Keratinocyte (primary cell): ENCODE measurements around the gene NFIC. TPM values are rescaled to one million over a fixed set of nuclear protein-coding genes. Genes with fewer than 3 reads are reported as not detected.
A peak's percentile ranks its signal among the peaks of the same experiment; 100 is the strongest.

Source experiments
- DNase-seq: peaks from one replicate; pipeline ENCODE4 v3.0.0-alpha.2; 2011; ENCODE audit warnings: low read depth, missing footprints, low spot score
- FAIRE-seq: peaks from 2 replicates; lab custom pipeline; 2011; peaks lifted over from hg19 to GRCh38; lab: Jason Lieb, UNC
- H2AFZ ChIP-seq: 2 replicates; pipeline ENCODE4 v1.6.0; 2012; ENCODE audit warnings: low read length, control low read depth, inconsistent platforms; ENCODE audit not compliant: control insufficient read depth
- H3K27ac ChIP-seq: 2 replicates; pipeline ENCODE4 v1.5.1; 2011; ENCODE audit warnings: low read length; ENCODE audit not compliant: control insufficient read depth, insufficient read depth
- H3K27me3 ChIP-seq: 3 replicates; pipeline ENCODE4 v1.6.0; 2011; ENCODE audit warnings: low read length; ENCODE audit not compliant: control insufficient read depth, insufficient read depth; ENCODE audit errors: extremely low read depth
- H3K36me3 ChIP-seq, 2 experiments: 2 replicates in 1 of 2; 3 replicates in 1 of 2; pipeline ENCODE4 v1.5.1; 2011; ENCODE audit warnings: low read length in 2 of 2, mild to moderate bottlenecking in 1 of 2; ENCODE audit not compliant: control insufficient read depth in 2 of 2, insufficient read depth in 2 of 2; ENCODE audit errors: extremely low read depth in 1 of 2
- H3K4me1 ChIP-seq: 3 replicates; pipeline ENCODE4 v1.5.1; 2011; ENCODE audit warnings: low read length; ENCODE audit not compliant: control insufficient read depth, insufficient read depth; ENCODE audit errors: extremely low read depth
- H3K4me2 ChIP-seq: 3 replicates; pipeline ENCODE4 v1.6.0; 2011; ENCODE audit warnings: low read depth, low read length; ENCODE audit not compliant: control insufficient read depth, insufficient read depth; ENCODE audit errors: extremely low read depth
- H3K4me3 ChIP-seq, 3 experiments: fragments of 200-600 bp in 1 of 3; sonication (generic) in 1 of 3; 2 replicates in 2 of 3; 3 replicates in 1 of 3; pipeline ENCODE4 v1.5.1; 2011 to 2016; ENCODE audit warnings: low read length in 3 of 3, mild to moderate bottlenecking in 3 of 3, control low read depth in 2 of 3, inconsistent platforms in 1 of 3, low read depth in 1 of 3, mixed read lengths in 1 of 3, mixed run types in 1 of 3, moderate library complexity in 1 of 3; ENCODE audit not compliant: control insufficient read depth in 2 of 3, insufficient read depth in 2 of 3; ENCODE audit errors: extremely low read depth in 1 of 3
- H3K79me2 ChIP-seq: 2 replicates; pipeline ENCODE4 v1.6.0; 2012; ENCODE audit warnings: low read length; ENCODE audit not compliant: control insufficient read depth, insufficient read depth
- H3K9ac ChIP-seq: 3 replicates; pipeline ENCODE4 v1.6.0; 2011; ENCODE audit warnings: low read length; ENCODE audit not compliant: control insufficient read depth, insufficient read depth; ENCODE audit errors: extremely low read depth
- H3K9me1 ChIP-seq: 3 replicates; pipeline ENCODE4 v1.6.0; 2011; ENCODE audit warnings: low read length; ENCODE audit not compliant: control insufficient read depth, insufficient read depth; ENCODE audit errors: extremely low read depth
- H3K9me3 ChIP-seq: 2 replicates; pipeline ENCODE4 v1.5.1; 2012; ENCODE audit warnings: low read depth, low read length; ENCODE audit not compliant: control insufficient read depth
- H4K20me1 ChIP-seq: 3 replicates; pipeline ENCODE4 v1.6.0; 2011; ENCODE audit warnings: low read length; ENCODE audit not compliant: control insufficient read depth, insufficient read depth; ENCODE audit errors: extremely low read depth
- CTCF ChIP-seq, 3 experiments: IDR thresholded peaks in 1 of 3; conservative IDR thresholded peaks in 1 of 3; optimal IDR thresholded peaks in 1 of 3; 2 replicates in 2 of 3; 3 replicates in 1 of 3; pipeline versions ENCODE3 to v1.5.1; 2011; ENCODE audit warnings: low read length in 3 of 3, mild to moderate bottlenecking in 3 of 3, moderate library complexity in 2 of 3, control low read depth in 1 of 3, inconsistent platforms in 1 of 3; ENCODE audit not compliant: insufficient read depth in 2 of 3; ENCODE audit errors: extremely low read depth in 1 of 3
- EZH2 ChIP-seq: IDR thresholded peaks from one replicate; pipeline ENCODE4 v1.6.1; 2012; ENCODE audit warnings: inconsistent platforms, mild to moderate bottlenecking, low read length, moderate library complexity
- dilution Hi-C: fragments of 300-500 bp; cut with MboI; formaldehyde crosslinking; loops from one replicate; pipeline ENCODE4 v1.7.0; 2020; ENCODE audit warnings: low sequenced_read_pairs; ENCODE audit not compliant: extremely low pct_ligation_motif_present
- polyA plus RNA-seq, 5 experiments: library from polyadenylated mRNA; depleted of rRNA in 3 of 5; stranded (reverse) in 3 of 5; stranded (forward) in 1 of 5; unstranded in 1 of 5; fragments of >200 nt; gene quantifications; 1 replicate in 1 of 5; 2 replicates in 3 of 5; 3 replicates in 1 of 5; pipeline versions ENCODE4 v1.2.1 to v1.2.3, GENCODE V29; 2011 to 2012; ENCODE audit warnings: missing spikeins in 2 of 5, low read depth in 1 of 5, low replicate concordance in 1 of 5

Gene NFIC
- polyA plus RNA-seq, 1 donor (not counting 4 experiments of a cell fraction or from before 2014, with no cell fraction given), result 2.4 TPM

GRCh38 chr19:3345850-3346460 lies 20.4 kb upstream of the NFIC start:
- DNase-seq (no peak), FAIRE-seq (no peak)
- Histone ChIP-seq H3K27me3 (no peaks in the 10 kb centered on the region), H3K27ac (peak overlapping the region; percentile 14), H3K79me2 (no peaks in the 10 kb centered on the region), H3K4me2 (peak overlapping the region; percentile 50), H2AFZ (peak overlapping the region; percentile 78), H4K20me1 (no peaks in the 10 kb centered on the region), H3K4me1 (peaks cover 18% of the 10 kb centered on the region), H3K9me3 (no peaks in the 10 kb centered on the region), H3K9me1 (no peaks in the 10 kb centered on the region), H3K4me3 (no peak overlapping the region), H3K9ac (peak overlapping the region; percentile 50), H3K36me3 (no peaks in the 10 kb centered on the region)
- no peak for TF ChIP-seq EZH2
- no peak for TF ChIP-seq CTCF (optimal IDR thresholded peaks at IDR 0.05 in 1 of 3, IDR thresholded peaks at IDR 0.05 in 1 of 3, conservative IDR thresholded peaks at IDR 0.05 in 1 of 3; ENCODE audit: extremely low read depth in 1 of 3, insufficient read depth in 2 of 3, low read length in 3 of 3)
- dilution Hi-C loops, result no loop called here

- no peaks in the 10 kb centered on the region for H3K36me3 ChIP-seq
- peak overlapping the region; percentile 50 for H3K4me2 ChIP-seq
- FAIRE-seq (peak; percentile 79), DNase-seq (no peak)
- H3K9ac ChIP-seq, result peak overlapping the region; percentile 50
- peak overlapping the region; percentile 14 for H3K27ac ChIP-seq
- no peaks in the 10 kb centered on the region for H4K20me1 ChIP-seq
- dilution Hi-C loops, result no loop called here
- H2AFZ ChIP-seq, result peak overlapping the region; percentile 78
- TF ChIP-seq CTCF (optimal IDR thresholded peaks at IDR 0.05 in 1 of 3, IDR thresholded peaks at IDR 0.05 in 1 of 3, conservative IDR thresholded peaks at IDR 0.05 in 1 of 3; ENCODE audit: extremely low read depth in 1 of 3, insufficient read depth in 2 of 3, low read length in 3 of 3) (no peak), EZH2 (no peak)
- no peaks in the 10 kb centered on the region for H3K9me3 ChIP-seq
- no peaks in the 10 kb centered on the region for H3K79me2 ChIP-seq
- H3K27me3 ChIP-seq, result no peaks in the 10 kb centered on the region
- peak overlapping the region in 1 of 3 experiments; percentile 15 for H3K4me3 ChIP-seq
- peaks cover 18% of the 10 kb centered on the region for H3K4me1 ChIP-seq
- no peaks in the 10 kb centered on the region for H3K9me1 ChIP-seq
Measured at GRCh38 chr19:3346677-3347353, 19.6 kb upstream of the NFIC start.
